ENCODE measurements around the gene KCNH2. TPM values are rescaled to one million over a fixed set of nuclear protein-coding genes. Genes with fewer than 3 reads are reported as not detected.

The KCNH2 gene
- total and polyA plus RNA-seq, 8 donors: 4.0 to 77.7 (median 7.3) TPM

DNA sequence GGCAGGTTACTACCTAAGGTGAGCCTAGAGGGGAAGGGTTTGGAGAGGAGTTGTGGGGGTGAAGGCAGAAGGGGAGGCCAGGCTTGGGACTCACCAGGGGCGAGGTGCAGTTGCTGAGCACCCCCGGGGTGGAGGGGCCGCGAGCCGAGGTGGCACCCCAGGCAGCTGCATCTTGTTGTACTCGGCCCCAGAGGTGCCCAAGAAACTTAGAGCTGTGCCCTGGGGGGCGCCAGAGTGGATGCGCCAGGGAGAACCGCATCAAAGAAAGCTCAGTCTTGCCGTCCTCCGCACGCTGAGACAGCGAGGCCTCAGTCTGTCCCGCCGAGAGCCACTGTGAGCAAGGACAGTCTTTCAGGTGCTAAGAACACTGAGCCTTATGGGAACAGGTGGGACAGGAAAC is 38.8 kb upstream of the KCNH2 start:
- WGBS, 5 donors: 87 to 93% (median 92%) methylated on average over 15 of the region's 15 CpGs
- Histone ChIP-seq H3K4me1 (peaks cover 32 to 45% (median 38%) of the 10 kb centered on the region in 4 donors), H3K9me3 (no peaks in the 10 kb centered on the region), H3K27ac (no peak overlapping the region), H3K4me3 (no peak overlapping the region), H3K36me3 (no peaks in the 10 kb centered on the region), H3K27me3 (peaks cover 0 to 98% (median 49%) of the 10 kb centered on the region in 3 donors)
- intact Hi-C loops (cut with DNase I; ENCODE audit: low total_unique reads): no loop called here
- TF ChIP-seq POLR2A (IDR thresholded peaks at IDR 0.05) (no peak), EP300 (IDR thresholded peaks at IDR 0.05) (no peak), POLR2AphosphoS5 (IDR thresholded peaks at IDR 0.05) (no peak)
- TF ChIP-seq, protein P1, sequence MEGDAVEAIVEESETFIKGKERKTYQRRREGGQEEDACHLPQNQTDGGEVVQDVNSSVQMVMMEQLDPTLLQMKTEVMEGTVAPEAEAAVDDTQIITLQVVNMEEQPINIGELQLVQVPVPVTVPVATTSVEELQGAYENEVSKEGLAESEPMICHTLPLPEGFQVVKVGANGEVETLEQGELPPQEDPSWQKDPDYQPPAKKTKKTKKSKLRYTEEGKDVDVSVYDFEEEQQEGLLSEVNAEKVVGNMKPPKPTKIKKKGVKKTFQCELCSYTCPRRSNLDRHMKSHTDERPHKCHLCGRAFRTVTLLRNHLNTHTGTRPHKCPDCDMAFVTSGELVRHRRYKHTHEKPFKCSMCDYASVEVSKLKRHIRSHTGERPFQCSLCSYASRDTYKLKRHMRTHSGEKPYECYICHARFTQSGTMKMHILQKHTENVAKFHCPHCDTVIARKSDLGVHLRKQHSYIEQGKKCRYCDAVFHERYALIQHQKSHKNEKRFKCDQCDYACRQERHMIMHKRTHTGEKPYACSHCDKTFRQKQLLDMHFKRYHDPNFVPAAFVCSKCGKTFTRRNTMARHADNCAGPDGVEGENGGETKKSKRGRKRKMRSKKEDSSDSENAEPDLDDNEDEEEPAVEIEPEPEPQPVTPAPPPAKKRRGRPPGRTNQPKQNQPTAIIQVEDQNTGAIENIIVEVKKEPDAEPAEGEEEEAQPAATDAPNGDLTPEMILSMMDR (IDR thresholded peaks at IDR 0.05): no peak
- no peak for DNase-seq

DNA sequence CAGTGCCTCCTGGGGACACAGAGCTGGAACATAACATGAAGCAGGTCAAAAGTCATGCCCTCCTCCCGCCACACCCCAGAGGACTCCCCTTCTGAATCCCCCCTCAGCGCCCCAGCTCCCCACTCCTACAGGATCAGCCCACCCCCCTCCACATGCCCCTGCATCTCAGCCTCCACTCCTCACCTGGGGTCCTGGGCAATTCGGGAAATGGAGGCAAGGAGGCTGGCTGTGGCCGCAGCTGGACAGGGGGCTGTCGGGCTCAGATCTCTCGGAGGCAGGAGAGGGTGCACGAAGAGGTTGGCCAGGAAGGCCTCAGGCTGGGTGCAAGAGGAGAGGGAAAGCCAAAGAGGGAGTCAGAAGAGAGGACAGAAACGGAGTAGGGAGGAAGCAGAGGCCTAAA is 38.4 kb upstream of the KCNH2 start:
- Histone ChIP-seq H3K27me3 (peaks cover 0 to 99% (median 49%) of the 10 kb centered on the region in 3 donors), H3K27ac (no peak overlapping the region), H3K36me3 (no peaks in the 10 kb centered on the region), H3K9me3 (no peaks in the 10 kb centered on the region), H3K4me3 (no peak overlapping the region), H3K4me1 (peaks cover 32 to 49% (median 38%) of the 10 kb centered on the region in 4 donors)
- no peak for DNase-seq
- WGBS, 5 donors: 82 to 94% (median 89%) methylated on average over 8 of the region's 8 CpGs
- intact Hi-C loops (cut with DNase I; ENCODE audit: low total_unique reads): no loop called here
- TF ChIP-seq EP300 (IDR thresholded peaks at IDR 0.05): no peak
- TF ChIP-seq POLR2AphosphoS5 (IDR thresholded peaks at IDR 0.05): no peak
- TF ChIP-seq, protein P1 (IDR thresholded peaks at IDR 0.05): no peak
- no peak for TF ChIP-seq POLR2A (IDR thresholded peaks at IDR 0.05)

DNA sequence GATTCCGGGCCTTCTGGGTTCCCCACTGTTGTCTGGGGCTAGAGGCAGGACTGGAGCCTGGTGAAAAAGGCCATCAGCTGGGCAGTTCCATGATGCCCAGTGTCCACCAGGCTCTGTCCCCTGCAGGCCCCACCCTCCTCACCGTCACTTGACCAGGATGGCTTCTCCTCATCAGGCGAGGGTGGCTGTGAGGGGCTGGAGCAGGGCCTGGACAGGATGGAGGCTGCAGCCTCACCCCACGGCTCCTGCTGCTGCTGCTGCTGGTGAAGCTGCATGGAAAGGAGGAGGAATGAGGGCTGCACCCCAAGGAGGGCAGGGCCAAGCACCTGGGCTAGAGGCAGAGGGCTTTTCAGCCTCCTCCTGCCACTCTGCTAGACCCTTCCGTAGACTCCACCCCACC is 37.8 kb upstream of the KCNH2 start:
- 76 to 94% (median 84%) methylated on average over 5 of the region's 5 CpGs for WGBS, 5 donors
- intact Hi-C loops (cut with DNase I; ENCODE audit: low total_unique reads): no loop called here
- TF ChIP-seq EP300 (IDR thresholded peaks at IDR 0.05) (no peak), POLR2AphosphoS5 (IDR thresholded peaks at IDR 0.05) (no peak), POLR2A (IDR thresholded peaks at IDR 0.05) (no peak)
- TF ChIP-seq, protein P1 (IDR thresholded peaks at IDR 0.05): no peak
- H3K27ac ChIP-seq: no peak overlapping the region
- no peaks in the 10 kb centered on the region for H3K36me3 ChIP-seq
- peaks cover 32 to 52% (median 39%) of the 10 kb centered on the region in 4 donors for H3K4me1 ChIP-seq
- DNase-seq: no peak
- H3K9me3 ChIP-seq: no peaks in the 10 kb centered on the region
- no peak overlapping the region for H3K4me3 ChIP-seq
- H3K27me3 ChIP-seq: peaks cover 0 to 99% (median 49%) of the 10 kb centered on the region in 3 donors

DNA sequence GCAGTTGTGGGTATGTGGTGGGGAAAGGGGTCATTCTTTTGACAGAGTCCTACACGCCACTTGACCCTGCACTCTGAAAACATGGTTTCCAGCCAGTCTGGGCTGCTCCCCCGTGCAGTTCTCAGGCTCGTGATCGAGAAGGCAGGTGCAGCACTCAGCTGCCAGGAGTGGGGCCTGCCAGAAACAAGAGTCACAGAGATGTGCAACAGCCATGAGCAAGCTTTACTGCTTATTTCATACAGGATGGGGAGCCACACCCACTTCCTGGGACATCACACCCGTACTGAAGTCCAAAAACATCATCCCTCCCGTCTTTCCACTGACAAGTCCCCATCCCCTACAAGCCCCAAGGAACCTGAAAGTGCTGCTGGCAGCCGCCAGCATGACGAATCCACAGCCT is 36.8 kb upstream of the KCNH2 start:
- WGBS, 5 donors: 74 to 87% (median 84%) methylated on average over 8 of the region's 8 CpGs
- TF ChIP-seq EP300 (IDR thresholded peaks at IDR 0.05): no peak
- TF ChIP-seq POLR2AphosphoS5 (IDR thresholded peaks at IDR 0.05): no peak
- TF ChIP-seq POLR2A (IDR thresholded peaks at IDR 0.05): no peak
- TF ChIP-seq, protein P1 (IDR thresholded peaks at IDR 0.05): no peak
- Histone ChIP-seq H3K4me1 (peaks cover 32 to 62% (median 45%) of the 10 kb centered on the region in 4 donors), H3K9me3 (no peaks in the 10 kb centered on the region), H3K36me3 (no peaks in the 10 kb centered on the region), H3K4me3 (no peak overlapping the region), H3K27ac (no peak overlapping the region), H3K27me3 (peaks cover 0 to 99% (median 42%) of the 10 kb centered on the region in 3 donors)
- intact Hi-C loops (cut with DNase I; ENCODE audit: low total_unique reads): no loop called here
- DNase-seq: no peak

All from stomach (tissue), 9 donors.